ENCODE results near the gene TMPO. TPM values are rescaled to one million over a fixed set of nuclear protein-coding genes. Genes with fewer than 3 reads are reported as not detected.
A peak's percentile ranks its signal among the peaks of the same experiment; 100 is the strongest.
"Not testable (repeated sequence)": the region's sequence is repeated elsewhere in the genome, so short reads cannot be mapped to it uniquely, and the experiment has no call there.

The TMPO gene
- total RNA-seq, 3 donors from 2014 or later: 180 to 198 (median 187) TPM

DNA sequence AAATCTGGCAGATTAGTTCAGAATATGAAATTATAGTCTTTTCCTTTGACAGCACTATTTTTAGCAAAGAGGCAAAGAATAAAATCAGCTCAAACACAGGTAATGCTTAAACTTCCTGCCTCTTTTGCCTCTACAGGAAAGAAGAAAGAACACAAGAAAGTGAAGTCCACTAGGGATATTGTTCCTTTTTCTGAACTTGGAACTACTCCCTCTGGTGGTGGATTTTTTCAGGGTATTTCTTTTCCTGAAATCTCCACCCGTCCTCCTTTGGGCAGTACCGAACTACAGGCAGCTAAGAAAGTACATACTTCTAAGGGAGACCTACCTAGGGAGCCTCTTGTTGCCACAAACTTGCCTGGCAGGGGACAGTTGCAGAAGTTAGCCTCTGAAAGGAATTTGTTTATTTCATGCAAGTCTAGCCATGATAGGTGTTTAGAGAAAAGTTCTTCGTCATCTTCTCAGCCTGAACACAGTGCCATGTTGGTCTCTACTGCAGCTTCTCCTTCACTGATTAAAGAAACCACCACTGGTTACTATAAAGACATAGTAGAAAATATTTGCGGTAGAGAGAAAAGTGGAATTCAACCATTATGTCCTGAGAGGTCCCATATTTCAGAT lies 17.4 kb downstream of the TMPO start:
- ATAC-seq: peak in 1 of 2 donors; percentile 59
- Mint-ChIP-seq H3K4me3 (no peak overlapping the region), H3K36me3 (ENCODE audit: insufficient read depth) (peaks cover 26% of the 10 kb centered on the region), H3K4me1 (ENCODE audit: low read depth) (peaks cover 6% of the 10 kb centered on the region), H3K9me3 (no peaks in the 10 kb centered on the region), H3K27me3 (ENCODE audit: low read depth) (no peaks in the 10 kb centered on the region)
- DNase-seq: no peak

DNA sequence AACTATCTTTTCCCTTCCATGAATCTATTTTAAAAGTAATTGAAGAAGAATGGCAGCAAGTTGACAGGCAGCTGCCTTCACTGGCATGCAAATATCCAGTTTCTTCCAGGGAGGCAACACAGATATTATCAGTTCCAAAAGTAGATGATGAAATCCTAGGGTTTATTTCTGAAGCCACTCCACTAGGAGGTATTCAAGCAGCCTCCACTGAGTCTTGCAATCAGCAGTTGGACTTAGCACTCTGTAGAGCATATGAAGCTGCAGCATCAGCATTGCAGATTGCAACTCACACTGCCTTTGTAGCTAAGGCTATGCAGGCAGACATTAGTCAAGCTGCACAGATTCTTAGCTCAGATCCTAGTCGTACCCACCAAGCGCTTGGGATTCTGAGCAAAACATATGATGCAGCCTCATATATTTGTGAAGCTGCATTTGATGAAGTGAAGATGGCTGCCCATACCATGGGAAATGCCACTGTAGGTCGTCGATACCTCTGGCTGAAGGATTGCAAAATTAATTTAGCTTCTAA lies 18.4 kb downstream of the TMPO start:
- Mint-ChIP-seq H3K9me3 (no peaks in the 10 kb centered on the region), H3K4me1 (ENCODE audit: low read depth) (peaks cover 5% of the 10 kb centered on the region), H3K4me3 (no peak overlapping the region), H3K36me3 (ENCODE audit: insufficient read depth) (peaks cover 26% of the 10 kb centered on the region), H3K27me3 (ENCODE audit: low read depth) (no peaks in the 10 kb centered on the region)
- no peak for DNase-seq
- ATAC-seq: no peak

DNA sequence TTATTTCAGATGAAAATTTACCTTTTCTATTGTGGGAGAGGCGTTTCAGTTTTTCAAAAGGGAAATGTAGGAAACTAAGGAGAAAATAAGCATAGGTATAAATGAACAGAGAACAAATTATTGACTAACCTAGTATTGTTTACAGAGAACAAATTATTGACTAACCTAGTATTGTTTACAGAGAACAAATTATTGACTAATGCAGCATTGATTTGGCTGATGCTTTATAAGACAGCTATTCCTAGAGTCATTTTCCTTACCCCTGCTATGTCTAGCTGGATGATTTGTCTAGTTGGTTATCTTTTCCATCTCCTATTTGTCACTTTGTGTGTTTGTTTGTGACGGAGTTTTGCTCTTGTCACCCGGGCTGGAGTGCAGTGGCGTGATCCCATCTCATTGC lies 22.6 kb downstream of the TMPO start:
- Mint-ChIP-seq H3K36me3 (ENCODE audit: insufficient read depth) (peaks cover 34% of the 10 kb centered on the region), H3K4me1 (ENCODE audit: low read depth) (peaks cover 5% of the 10 kb centered on the region), H3K9me3 (no peaks in the 10 kb centered on the region), H3K27me3 (ENCODE audit: low read depth) (no peaks in the 10 kb centered on the region), H3K4me3 (no peak overlapping the region)
- DNase-seq (no peak), ATAC-seq (no peak)

DNA sequence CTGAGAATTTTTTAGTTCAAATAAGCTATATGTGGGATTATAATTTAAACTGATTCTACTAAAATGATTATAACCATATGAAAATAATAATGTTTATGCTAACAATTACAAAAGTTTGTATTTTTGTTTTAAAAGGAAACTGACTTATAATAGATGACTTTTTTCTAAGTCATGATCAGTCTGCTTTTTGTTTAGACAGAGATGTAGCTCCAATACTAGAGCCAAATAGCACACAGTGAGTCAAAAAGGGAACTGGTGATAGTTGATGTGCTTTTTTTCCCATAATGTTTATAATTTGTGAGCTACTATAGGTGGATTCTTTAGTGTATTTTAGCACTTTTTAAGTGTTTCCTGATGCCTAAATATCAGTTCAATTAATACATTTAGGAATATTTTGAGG lies 28.3 kb downstream of the TMPO start:
- H3K9me3 Mint-ChIP-seq: no peaks in the 10 kb centered on the region
- ATAC-seq (no peak), DNase-seq (no peak)
- H3K27me3 Mint-ChIP-seq (ENCODE audit: low read depth): no peaks in the 10 kb centered on the region
- H3K4me1 Mint-ChIP-seq (ENCODE audit: low read depth): no peaks in the 10 kb centered on the region
- no peak overlapping the region for H3K4me3 Mint-ChIP-seq
- H3K36me3 Mint-ChIP-seq (ENCODE audit: insufficient read depth): peaks cover 39% of the 10 kb centered on the region

- H3K36me3 Mint-ChIP-seq (ENCODE audit: insufficient read depth): peaks cover 40% of the 10 kb centered on the region
- DNase-seq (no peak), ATAC-seq (no peak)
- H3K4me3 Mint-ChIP-seq: no peak overlapping the region
- no peaks in the 10 kb centered on the region for H3K27me3 Mint-ChIP-seq (ENCODE audit: low read depth)
- no peaks in the 10 kb centered on the region for H3K9me3 Mint-ChIP-seq
- H3K4me1 Mint-ChIP-seq (ENCODE audit: low read depth): no peaks in the 10 kb centered on the region
These were observed 29.4 kb downstream of the TMPO start for GRCh38 chr12:98544751-98545150.

GRCh38 chr12:98549371-98550110 lies 34.2 kb downstream of the TMPO start:
- Mint-ChIP-seq H3K9me3 (no peaks in the 10 kb centered on the region), H3K4me1 (ENCODE audit: low read depth) (no peaks in the 10 kb centered on the region), H3K4me3 (no peak overlapping the region), H3K36me3 (ENCODE audit: insufficient read depth) (peaks cover 38% of the 10 kb centered on the region), H3K27me3 (ENCODE audit: low read depth) (no peaks in the 10 kb centered on the region)
- DNase-seq: no peak
- ATAC-seq: peak in 1 of 2 donors; percentile 4

DNA sequence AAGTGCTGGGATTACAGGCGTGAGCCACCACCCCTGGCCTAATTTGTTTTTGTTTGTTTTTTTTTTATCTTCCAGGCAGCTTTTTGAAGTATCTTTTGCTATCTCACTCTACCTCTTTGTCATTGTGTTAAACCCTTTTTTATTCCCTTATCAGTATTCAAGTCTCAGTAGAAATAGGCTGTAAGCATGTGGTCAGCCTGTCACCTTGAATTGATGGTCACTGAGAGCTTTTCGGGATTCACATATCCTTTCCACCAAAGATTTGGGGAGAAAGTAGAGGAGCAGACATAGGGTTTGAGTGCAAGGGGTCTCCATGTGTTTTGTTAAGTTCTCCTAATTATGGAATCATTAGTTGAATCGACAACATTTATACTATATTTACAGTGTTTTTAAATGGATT lies 36.4 kb downstream of the TMPO start:
- Mint-ChIP-seq H3K36me3 (ENCODE audit: insufficient read depth) (peaks cover 27% of the 10 kb centered on the region), H3K9me3 (no peaks in the 10 kb centered on the region), H3K4me3 (no peak overlapping the region), H3K4me1 (ENCODE audit: low read depth) (no peaks in the 10 kb centered on the region), H3K27me3 (ENCODE audit: low read depth) (no peaks in the 10 kb centered on the region)
- ATAC-seq (no peak), DNase-seq (no peak)

DNA sequence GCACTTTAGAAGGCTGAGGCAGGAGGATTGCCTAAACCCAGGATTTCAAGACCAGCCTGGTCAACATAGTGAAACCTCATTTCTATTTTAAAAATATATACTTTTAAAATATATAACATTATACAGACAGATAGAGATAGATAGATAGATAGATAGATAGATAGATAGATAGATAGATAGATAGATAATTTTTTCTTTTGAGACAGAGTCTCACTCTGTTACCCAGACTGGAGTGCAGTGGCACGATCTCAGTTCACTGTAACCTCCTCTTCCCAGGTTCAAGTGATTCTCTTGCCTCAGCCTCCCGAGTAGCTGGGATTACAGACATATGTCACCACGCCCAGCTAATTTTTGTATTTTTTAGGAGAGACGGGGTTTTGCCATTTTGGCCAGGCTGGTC lies 42.7 kb downstream of the TMPO start:
- ATAC-seq; H3K4me1 Mint-ChIP-seq (ENCODE audit: low read depth): not testable (repeated sequence)

GRCh38 chr12:98559666-98560065 lies 44.3 kb downstream of the TMPO start:
- H3K36me3 Mint-ChIP-seq (ENCODE audit: insufficient read depth): no peaks in the 10 kb centered on the region
- no peaks in the 10 kb centered on the region for H3K9me3 Mint-ChIP-seq
- H3K4me1 Mint-ChIP-seq (ENCODE audit: low read depth): no peaks in the 10 kb centered on the region
- H3K4me3 Mint-ChIP-seq: no peak overlapping the region
- DNase-seq: no peak
- no peak for ATAC-seq
- H3K27me3 Mint-ChIP-seq (ENCODE audit: low read depth): no peaks in the 10 kb centered on the region

More for the DNA sequence above, 42.7 kb downstream of the TMPO start:
- not testable (repeated sequence) for DNase-seq; H3K9me3 Mint-ChIP-seq; H3K36me3 Mint-ChIP-seq (ENCODE audit: insufficient read depth); H3K27me3 Mint-ChIP-seq (ENCODE audit: low read depth); H3K4me3 Mint-ChIP-seq

- ATAC-seq: no peak
- no peaks in the 10 kb centered on the region for H3K36me3 Mint-ChIP-seq (ENCODE audit: insufficient read depth)
- H3K4me1 Mint-ChIP-seq (ENCODE audit: low read depth): peaks cover 2% of the 10 kb centered on the region
These were observed 46.5 kb downstream of the TMPO start for GRCh38 chr12:98561846-98562245.

GRCh38 chr12:98572010-98572409 lies 56.6 kb downstream of the TMPO start:
- DNase-seq: no peak
- ATAC-seq: no peak
- Mint-ChIP-seq H3K27me3 (ENCODE audit: low read depth) (peaks cover 2% of the 10 kb centered on the region), H3K4me1 (ENCODE audit: low read depth) (no peaks in the 10 kb centered on the region), H3K4me3 (no peak overlapping the region), H3K36me3 (ENCODE audit: insufficient read depth) (no peaks in the 10 kb centered on the region), H3K9me3 (no peaks in the 10 kb centered on the region)

More at GRCh38 chr12:98561846-98562245, 46.5 kb downstream of the TMPO start:
- H3K4me3 Mint-ChIP-seq: no peak overlapping the region
- no peaks in the 10 kb centered on the region for H3K27me3 Mint-ChIP-seq (ENCODE audit: low read depth)
- no peaks in the 10 kb centered on the region for H3K9me3 Mint-ChIP-seq
- DNase-seq: no peak

- ATAC-seq (no peak), DNase-seq (no peak)
- Mint-ChIP-seq H3K27me3 (ENCODE audit: low read depth) (peaks cover 2% of the 10 kb centered on the region), H3K4me3 (no peak overlapping the region), H3K9me3 (no peaks in the 10 kb centered on the region), H3K36me3 (ENCODE audit: insufficient read depth) (no peaks in the 10 kb centered on the region), H3K4me1 (ENCODE audit: low read depth) (no peaks in the 10 kb centered on the region)
These were observed 58.7 kb downstream of the TMPO start for GRCh38 chr12:98574110-98574509.

- DNase-seq (no peak), ATAC-seq (no peak)
- Mint-ChIP-seq H3K27me3 (ENCODE audit: low read depth) (peaks cover 2% of the 10 kb centered on the region), H3K4me3 (no peak overlapping the region), H3K36me3 (ENCODE audit: insufficient read depth) (no peaks in the 10 kb centered on the region), H3K9me3 (no peaks in the 10 kb centered on the region), H3K4me1 (ENCODE audit: low read depth) (no peaks in the 10 kb centered on the region)
These were observed 59.6 kb downstream of the TMPO start for GRCh38 chr12:98575013-98575412.

GRCh38 chr12:98576795-98577194 lies 61.4 kb downstream of the TMPO start:
- H3K9me3 Mint-ChIP-seq; H3K27me3 Mint-ChIP-seq (ENCODE audit: low read depth); H3K4me1 Mint-ChIP-seq (ENCODE audit: low read depth); H3K36me3 Mint-ChIP-seq (ENCODE audit: insufficient read depth); ATAC-seq; H3K4me3 Mint-ChIP-seq; DNase-seq: not testable (repeated sequence)

- Mint-ChIP-seq H3K27me3 (ENCODE audit: low read depth) (peaks cover 2% of the 10 kb centered on the region), H3K4me1 (ENCODE audit: low read depth) (no peaks in the 10 kb centered on the region), H3K36me3 (ENCODE audit: insufficient read depth) (no peaks in the 10 kb centered on the region), H3K4me3 (no peak overlapping the region), H3K9me3 (no peaks in the 10 kb centered on the region)
- DNase-seq (no peak), ATAC-seq (no peak)
These were observed 63.0 kb downstream of the TMPO start for GRCh38 chr12:98578392-98578791.

Measured in activated T-cell treated with anti-CD3 and anti-CD28 coated beads, Interleukin-2, amount 50 U/mL, for 4 hours (primary cell).